GM21529 (cell line): ENCODE results near the gene CNKSR1.
A peak's percentile ranks its signal among the peaks of the same experiment; 100 is the strongest.
"Not testable (repeated sequence)": the region's sequence is repeated elsewhere in the genome, so short reads cannot be mapped to it uniquely, and the experiment has no call there.

ENCODE experiments used
- ATAC-seq: cut with Tn5 transposase; IDR thresholded peaks from one replicate; pipeline ENCODE4 v1.9.1; 2021; ENCODE audit not compliant: unreplicated experiment

CNKSR1 gene

GRCh38 chr1:26224606-26225005 lies 47.3 kb downstream of the CNKSR1 start:
- no peak for ATAC-seq

- no peak for ATAC-seq
Measured at GRCh38 chr1:26225033-26225831, 47.9 kb downstream of the CNKSR1 start.

- ATAC-seq, result not testable (repeated sequence)
Measured at GRCh38 chr1:26230682-26231081, 53.4 kb downstream of the CNKSR1 start.

- ATAC-seq, result peak; percentile 91
Measured at GRCh38 chr1:26233903-26234643, 56.8 kb downstream of the CNKSR1 start, which contains the start of gene CEP85. TSS of gene CEP85 (plus strand) at chr1:26234200. CDS start at chr1:26239784, 5,584 bp downstream.

- no peak for ATAC-seq
Measured at GRCh38 chr1:26234644-26235370, 57.5 kb downstream of the CNKSR1 start.

GRCh38 chr1:26237230-26237966 lies 60.1 kb downstream of the CNKSR1 start:
- no peak for ATAC-seq
